NCI-H446 treated with DMSO at 0.1 percent for 48 hours (cell line): Measurements from ENCODE around the gene MX1.
"Not testable (repeated sequence)": the region's sequence is repeated elsewhere in the genome, so short reads cannot be mapped to it uniquely, and the experiment has no call there.

Source experiments
- DNase-seq: peaks from one replicate; lab custom pipeline; 2025; lab: John Stamatoyannopoulos, UW

Gene MX1

GRCh38 chr21:41407541-41408460, 18.2 kb upstream of the MX1 start:
- DNase-seq: no peak

DNA sequence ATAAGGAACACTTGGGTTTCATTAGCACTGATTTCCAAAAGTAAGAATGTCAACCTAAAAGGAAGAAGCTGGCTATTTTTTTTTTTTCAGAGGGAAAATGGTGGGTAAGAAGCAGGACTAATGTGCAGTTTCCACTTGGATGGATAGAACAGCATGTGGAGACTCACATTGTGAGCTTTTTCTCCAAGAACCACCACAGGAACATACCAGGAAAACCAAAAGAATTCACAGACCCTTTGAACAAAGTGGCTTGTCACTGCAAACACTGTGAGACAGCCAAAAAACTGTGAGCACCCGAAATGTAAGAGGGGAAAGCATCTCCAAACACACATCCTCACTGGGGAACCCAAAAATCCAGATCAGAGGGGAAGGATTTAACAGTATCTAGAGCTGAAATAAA, 15.7 kb upstream of the MX1 start:
- no peak for DNase-seq

- DNase-seq: no peak
These were observed 15.1 kb upstream of the MX1 start for GRCh38 chr21:41410767-41411448.

DNA sequence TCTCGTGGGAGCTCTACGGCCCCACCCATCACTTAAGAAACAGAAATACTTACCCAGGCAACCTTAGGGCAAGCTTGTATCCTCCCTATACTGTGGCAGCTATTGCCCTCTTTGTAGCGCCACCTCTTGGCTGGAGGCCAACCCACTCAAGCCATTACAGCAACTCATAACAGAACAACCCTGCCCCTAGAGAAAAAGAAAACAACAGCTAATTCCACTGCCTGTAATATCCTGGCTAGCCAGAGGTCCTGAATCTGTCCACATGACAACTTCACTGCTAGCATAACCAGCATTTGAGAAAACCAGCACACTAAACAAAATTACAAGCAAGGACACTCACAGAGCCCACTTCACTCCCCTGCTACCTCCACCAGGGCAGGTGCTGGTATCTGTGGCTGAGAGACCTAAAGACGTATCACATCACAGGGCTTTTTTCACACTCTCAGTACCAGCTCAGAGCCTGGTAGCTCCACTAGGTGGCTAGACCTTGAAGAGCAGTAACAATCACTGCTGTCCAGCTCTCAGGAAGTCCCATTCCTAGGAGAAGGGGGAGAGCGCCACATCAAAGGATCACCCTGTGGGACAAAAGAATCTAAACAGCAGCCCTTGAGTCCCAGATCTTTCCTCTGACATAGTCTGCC, 14.5 kb upstream of the MX1 start:
- DNase-seq: no peak

GRCh38 chr21:41417505-41417904, 8.5 kb upstream of the MX1 start:
- DNase-seq: not testable (repeated sequence)

- no peak for DNase-seq
These were observed 7.6 kb upstream of the MX1 start for GRCh38 chr21:41418393-41418792.

DNA sequence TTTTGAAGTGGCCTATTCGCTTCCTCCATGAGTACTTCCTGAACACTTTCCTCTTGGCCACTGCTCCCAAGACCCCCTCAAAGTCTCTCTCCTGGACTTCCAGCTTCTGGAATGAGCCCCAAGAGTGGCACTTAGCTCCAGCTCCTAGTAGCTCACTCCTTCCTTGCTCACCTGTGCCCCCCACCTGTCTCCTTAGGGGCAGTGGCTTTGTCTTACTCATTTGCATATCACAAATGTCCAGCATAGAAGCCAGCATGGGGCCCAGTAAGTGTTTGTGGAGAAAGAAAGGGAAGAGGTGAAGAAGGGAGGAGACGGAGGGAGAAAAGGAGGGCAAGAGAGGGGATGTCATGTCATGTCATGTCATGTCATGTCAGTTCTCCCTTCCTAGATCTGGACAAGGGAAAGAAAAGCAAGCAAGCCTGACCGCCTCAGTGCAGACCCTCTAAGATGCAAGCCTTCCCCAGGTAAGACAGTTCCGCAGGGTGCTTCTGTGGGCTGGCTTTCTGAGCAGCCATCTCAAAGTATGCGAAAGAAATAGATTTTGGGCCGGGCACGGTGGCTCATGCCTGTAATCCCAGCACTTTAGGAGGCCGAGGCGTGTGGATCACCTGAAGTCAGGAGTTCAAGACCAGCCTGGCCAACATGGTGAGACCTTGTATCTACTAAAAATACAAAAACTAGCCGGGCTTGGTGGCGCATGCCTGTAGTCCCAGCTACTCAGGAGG, 6.9 kb upstream of the MX1 start:
- no peak for DNase-seq

DNA sequence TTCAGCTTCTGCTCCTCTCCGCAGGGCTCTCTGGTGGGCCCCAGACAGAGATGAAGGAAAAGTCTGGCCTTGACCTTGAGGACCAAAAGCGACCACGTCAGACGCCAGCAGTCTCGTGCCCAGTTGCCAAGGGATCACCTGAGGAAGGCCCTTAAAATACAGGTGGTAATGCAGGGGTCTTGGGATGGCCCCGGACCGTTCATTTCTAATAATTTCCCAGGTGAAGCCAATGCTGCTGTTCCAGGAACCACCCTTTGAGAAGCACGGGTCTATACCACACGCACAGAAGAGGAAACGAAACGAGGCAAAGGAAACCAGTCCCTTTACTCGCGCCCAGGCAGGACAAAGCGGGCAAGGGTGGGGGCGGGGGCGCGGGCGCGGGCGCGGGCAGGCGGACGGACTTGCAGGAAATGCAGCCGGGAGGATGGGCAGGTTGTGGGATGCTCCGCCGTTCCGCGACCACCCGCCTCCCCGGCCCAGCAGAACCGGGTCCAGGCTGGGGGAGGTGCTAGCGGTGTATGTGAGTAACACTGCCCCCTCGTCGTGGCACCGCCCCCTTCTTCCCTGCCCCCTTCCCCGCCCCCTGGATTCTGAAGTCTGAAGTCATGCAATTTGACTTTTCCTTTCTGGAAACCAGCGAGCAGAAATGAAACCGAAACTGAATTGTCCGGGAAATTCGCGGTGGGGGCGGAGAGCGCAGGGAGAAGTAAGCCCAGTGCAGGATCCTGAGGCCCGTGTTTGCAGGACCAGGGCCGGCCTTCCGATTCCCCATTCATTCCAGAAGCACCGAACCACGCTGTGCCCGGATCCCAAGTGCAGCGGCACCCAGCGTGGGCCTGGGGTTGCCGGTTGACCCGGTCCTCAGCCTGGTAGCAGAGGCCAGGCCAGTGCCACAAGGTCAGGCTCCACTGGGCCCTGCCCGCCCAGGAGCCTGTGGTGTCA, 5.8 kb upstream of the MX1 start:
- no peak for DNase-seq

GRCh38 chr21:41420998-41421397, 5.0 kb upstream of the MX1 start:
- DNase-seq: not testable (repeated sequence)

DNA sequence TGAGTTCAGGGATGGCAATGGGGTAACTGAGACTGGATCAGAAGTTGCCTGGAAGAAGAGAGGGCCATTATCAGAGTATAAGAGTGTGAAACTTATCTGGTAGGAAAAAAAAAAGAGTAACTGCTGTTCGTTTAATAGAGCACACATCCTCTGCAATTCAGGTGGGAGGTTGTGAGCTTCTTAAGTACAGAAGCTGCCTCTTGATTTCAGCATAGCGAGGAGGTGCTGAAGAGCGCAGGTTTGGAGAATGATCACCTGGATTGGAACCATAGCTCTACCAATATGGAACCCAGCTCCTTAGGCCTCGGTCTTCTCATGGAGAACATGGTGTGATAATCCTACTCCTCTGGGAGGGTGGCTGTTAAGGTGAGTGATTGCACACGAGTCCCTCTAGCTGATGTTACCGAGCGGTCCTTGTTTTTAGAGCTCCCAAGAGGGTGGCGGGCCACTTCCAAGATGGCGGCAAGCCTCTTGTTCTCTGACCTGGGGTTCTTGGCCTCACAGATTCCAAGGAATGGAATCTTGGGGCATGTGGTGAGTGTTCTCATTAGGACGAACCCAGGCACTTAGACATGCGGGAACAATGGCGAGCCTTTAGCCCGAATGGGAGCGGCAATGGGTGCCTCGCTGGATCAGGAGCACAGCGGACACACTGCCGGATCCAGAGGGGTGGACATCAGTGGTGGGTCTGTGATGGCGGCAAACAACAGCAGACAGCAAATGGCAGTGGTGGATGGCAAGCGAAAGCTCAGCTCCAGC, 3.3 kb upstream of the MX1 start:
- DNase-seq: no peak

GRCh38 chr21:41423305-41423636, 2.8 kb upstream of the MX1 start:
- DNase-seq: not testable (repeated sequence)

DNA sequence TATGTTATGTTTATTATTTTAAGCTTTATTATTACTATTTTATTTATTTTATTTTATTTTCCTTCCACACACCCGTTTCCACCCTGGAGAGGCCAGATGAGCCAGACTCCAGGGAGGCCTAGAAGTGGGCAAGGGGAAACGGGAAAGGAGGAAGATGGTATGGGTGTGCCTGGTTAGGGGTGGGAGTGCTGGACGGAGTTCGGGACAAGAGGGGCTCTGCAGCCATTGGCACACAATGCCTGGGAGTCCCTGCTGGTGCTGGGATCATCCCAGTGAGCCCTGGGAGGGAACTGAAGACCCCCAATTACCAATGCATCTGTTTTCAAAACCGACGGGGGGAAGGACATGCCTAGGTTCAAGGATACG, 468 bp upstream of the MX1 start:
- DNase-seq: no peak

DNA sequence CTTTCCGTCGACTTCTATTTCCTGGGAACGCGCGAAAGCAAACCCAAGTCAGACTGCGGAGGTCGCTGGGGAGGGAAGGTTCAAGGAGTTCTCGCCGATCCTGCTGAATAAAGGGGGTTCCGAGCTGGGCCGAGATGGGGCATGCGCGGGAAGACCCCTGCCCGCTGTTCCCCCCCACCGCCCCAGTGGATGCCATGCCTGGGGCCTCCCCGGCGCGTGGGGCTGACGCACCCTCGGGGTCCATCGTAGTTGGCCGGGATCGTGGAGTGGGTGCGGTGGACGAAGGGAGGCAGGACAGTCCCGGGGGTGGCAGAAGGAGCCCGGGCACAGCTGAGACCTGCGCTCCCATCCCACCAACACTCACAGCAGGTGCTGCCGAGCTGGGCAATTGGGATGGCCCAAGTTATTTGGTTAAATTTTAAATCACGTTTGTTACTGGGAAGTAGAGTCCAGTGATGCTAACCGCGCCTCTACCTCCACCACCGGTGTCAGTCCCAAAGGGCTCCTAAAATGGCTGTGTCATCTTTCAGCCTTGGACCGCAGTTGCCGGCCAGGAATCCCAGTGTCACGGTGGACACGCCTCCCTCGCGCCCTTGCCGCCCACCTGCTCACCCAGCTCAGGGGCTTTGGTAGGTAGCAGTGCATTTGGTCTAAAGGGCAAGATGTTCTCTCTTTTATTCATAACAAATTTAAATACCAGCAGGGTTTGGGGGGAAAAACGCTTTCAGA, 801 bp downstream of the MX1 start:
- DNase-seq: no peak

DNA sequence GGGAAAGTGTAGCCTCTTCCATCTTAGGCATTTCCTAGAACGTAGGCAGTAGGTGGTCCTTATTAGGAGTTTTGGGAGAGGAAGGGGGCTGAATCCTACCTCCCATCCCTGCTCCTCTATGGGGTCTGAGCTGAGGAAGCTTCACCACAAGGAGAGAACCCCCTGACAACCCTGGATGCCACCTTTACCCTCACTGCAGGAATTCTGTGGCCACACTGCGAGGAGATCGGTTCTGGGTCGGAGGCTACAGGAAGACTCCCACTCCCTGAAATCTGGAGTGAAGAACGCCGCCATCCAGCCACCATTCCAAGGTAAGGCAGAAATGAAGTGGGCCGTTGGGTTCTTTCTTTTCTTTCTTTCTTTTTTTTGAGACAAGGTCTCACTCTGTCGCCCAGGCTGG, 1.5 kb downstream of the MX1 start:
- no peak for DNase-seq

- DNase-seq: no peak
These were observed 2.3 kb downstream of the MX1 start for GRCh38 chr21:41428311-41428710.

- no peak for DNase-seq
These were observed 2.8 kb downstream of the MX1 start for GRCh38 chr21:41428847-41429246.

GRCh38 chr21:41429305-41429704, 3.3 kb downstream of the MX1 start:
- no peak for DNase-seq

DNA sequence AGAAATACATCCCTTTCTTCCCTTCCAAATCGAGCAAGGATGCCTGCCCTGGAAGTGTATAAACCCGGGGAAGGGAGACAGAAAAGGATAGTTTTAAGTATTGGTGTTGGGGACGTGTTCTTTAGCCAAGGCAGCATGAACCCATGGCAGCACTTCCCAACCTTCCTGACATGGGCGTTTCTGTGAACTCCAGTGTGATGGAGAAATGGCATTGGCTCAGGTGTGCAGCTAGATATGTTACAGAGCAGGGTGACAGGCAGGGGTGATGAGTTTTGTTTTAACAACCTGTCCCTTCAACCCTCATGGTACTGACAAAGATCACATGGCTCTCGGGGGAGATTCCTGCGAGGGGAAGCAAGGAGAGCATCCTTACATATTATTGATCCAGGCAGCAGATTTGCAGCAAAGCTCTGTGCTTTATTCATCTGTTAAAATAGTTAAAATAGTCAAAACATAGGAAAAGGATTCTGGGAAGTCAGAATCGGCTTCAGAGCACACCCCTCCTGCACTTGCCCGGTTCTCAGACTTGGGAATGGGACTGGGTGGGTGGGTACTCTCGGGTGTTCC, 4.0 kb downstream of the MX1 start:
- DNase-seq: no peak

DNA sequence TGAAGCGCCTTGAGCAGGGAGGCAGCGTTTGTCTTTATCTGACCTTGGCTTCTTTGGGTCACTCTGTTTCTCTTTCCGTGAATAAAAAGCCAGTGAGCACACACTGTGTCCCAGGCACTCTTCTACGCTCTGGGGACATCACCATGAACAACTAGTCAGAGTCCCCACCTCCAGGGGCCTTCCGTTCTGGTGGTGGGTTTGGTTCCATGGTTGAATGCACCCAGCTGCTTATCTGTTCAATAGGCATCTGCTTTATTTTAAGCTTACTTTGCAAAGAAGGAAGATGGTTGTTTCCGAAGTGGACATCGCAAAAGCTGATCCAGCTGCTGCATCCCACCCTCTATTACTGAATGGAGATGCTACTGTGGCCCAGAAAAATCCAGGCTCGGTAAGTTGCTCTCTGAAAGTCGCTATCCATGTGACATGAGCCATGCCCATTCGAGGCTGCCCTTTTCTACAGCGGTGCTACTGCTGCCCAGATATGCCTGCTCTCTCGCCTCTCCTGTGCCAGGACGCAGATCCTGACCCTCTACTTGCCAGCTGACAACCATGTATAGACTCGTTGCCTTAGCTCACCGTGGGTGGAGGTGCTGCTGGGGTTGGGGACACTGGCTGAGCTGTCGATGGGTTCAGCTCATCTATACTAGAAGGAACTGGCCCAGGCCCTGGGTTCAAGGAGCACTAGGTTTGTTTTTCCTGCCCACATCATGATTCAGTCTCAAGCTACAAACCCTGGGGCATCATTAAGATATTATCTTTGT, 5.9 kb downstream of the MX1 start:
- DNase-seq: no peak
